GM12875 (cell line): ENCODE results near the gene CD79A.

Source experiments
- H3K4me3 ChIP-seq: one replicate; pipeline ENCODE4 v1.5.1; 2011; ENCODE audit warnings: low read depth, low read length, control low read depth
- CTCF ChIP-seq: IDR thresholded peaks from 2 replicates; pipeline ENCODE4 v1.5.1; 2011; ENCODE audit warnings: low read depth, mild to moderate bottlenecking, control low read depth, inconsistent platforms, low read length, moderate library complexity, borderline replicate concordance; ENCODE audit not compliant: insufficient read depth

The CD79A gene

GRCh38 chr19:41886761-41887710 lies 10.0 kb downstream of the CD79A start:
- no peak for TF ChIP-seq CTCF

GRCh38 chr19:41887711-41888382 lies 10.8 kb downstream of the CD79A start:
- peak; percentile 53 for TF ChIP-seq CTCF
- peak overlapping the region; percentile 38 for H3K4me3 ChIP-seq

More at GRCh38 chr19:41886761-41887710, 10.0 kb downstream of the CD79A start:
- H3K4me3 ChIP-seq: peak overlapping the region; percentile 38

- TF ChIP-seq CTCF: no peak
- H3K4me3 ChIP-seq: no peak overlapping the region
These were observed 11.8 kb downstream of the CD79A start for GRCh38 chr19:41888926-41889325.

GRCh38 chr19:41889896-41890295 lies 12.8 kb downstream of the CD79A start:
- H3K4me3 ChIP-seq: no peak overlapping the region
- no peak for TF ChIP-seq CTCF

- TF ChIP-seq CTCF: no peak
- H3K4me3 ChIP-seq: no peak overlapping the region
These were observed 13.9 kb downstream of the CD79A start for GRCh38 chr19:41890936-41891335.

GRCh38 chr19:41892173-41892902 lies 15.3 kb downstream of the CD79A start:
- H3K4me3 ChIP-seq: no peak overlapping the region
- 0 out of 2 replicates have a peak, but pooled peaks have one; percentile 3 for TF ChIP-seq CTCF
